Measurements from ENCODE around the gene PCF11.

DNA sequence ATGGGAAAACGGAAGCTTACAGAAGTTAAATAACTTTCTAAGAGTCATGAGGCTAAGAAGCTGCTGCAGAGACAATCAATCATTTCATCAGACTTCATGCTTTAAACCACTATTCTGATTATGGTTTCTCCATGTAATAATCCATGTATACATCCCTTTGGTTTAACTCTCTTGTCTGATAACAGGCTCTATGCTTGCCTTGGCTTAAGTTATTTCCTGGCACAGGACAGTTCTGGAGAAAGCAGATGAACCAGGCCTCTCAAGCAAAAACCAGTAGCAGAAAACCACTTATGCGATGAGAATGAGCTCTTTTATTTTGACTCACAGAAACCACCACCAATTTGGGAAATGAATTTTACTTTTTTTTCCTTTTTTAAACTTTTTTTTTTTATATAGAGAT lies 6.5 kb upstream of the PCF11 start:
- TF ChIP-seq, protein P1, sequence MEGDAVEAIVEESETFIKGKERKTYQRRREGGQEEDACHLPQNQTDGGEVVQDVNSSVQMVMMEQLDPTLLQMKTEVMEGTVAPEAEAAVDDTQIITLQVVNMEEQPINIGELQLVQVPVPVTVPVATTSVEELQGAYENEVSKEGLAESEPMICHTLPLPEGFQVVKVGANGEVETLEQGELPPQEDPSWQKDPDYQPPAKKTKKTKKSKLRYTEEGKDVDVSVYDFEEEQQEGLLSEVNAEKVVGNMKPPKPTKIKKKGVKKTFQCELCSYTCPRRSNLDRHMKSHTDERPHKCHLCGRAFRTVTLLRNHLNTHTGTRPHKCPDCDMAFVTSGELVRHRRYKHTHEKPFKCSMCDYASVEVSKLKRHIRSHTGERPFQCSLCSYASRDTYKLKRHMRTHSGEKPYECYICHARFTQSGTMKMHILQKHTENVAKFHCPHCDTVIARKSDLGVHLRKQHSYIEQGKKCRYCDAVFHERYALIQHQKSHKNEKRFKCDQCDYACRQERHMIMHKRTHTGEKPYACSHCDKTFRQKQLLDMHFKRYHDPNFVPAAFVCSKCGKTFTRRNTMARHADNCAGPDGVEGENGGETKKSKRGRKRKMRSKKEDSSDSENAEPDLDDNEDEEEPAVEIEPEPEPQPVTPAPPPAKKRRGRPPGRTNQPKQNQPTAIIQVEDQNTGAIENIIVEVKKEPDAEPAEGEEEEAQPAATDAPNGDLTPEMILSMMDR (IDR thresholded peaks at IDR 0.05): no peak
- TF ChIP-seq ZFX (IDR thresholded peaks at IDR 0.05; ENCODE audit: borderline replicate concordance): no peak

Data from 22Rv1 (cell line).